ENCODE measurements around the gene PPP1R37. TPM values are rescaled to one million over a fixed set of nuclear protein-coding genes. Genes with fewer than 3 reads are reported as not detected.
A peak's percentile ranks its signal among the peaks of the same experiment; 100 is the strongest.

The PPP1R37 gene
- total RNA-seq, 2 experiments from 2014 or later, result 18.7 to 30.0 TPM

GRCh38 chr19:45151821-45152503, 59.0 kb downstream of the PPP1R37 start:
- H3K27me3 Mint-ChIP-seq, result peaks cover 32% of the 10 kb centered on the region

GRCh38 chr19:45152504-45153338, 59.7 kb downstream of the PPP1R37 start:
- peaks cover 5% of the 10 kb centered on the region for H3K36me3 Mint-ChIP-seq
- H3K9me3 Mint-ChIP-seq (ENCODE audit: low read depth), result no peaks in the 10 kb centered on the region
- CTCF ChIA-PET, result interaction anchor here (0.8 to 1.9 kb wide), 10 partner anchors 9 to 96 kb away, joined by 3 to 6 read pairs (median 4); partner anchors contain the start of gene TRAPPC6A
- H3K4me3 Mint-ChIP-seq, result peak overlapping the region; percentile 61
- H3K27ac Mint-ChIP-seq, result peak overlapping the region; percentile 43
- H3K4me1 Mint-ChIP-seq, result peaks cover 25% of the 10 kb centered on the region
- peak; percentile 67 for ATAC-seq
- peak; percentile 70 for DNase-seq
- peaks cover 36% of the 10 kb centered on the region for H3K27me3 Mint-ChIP-seq

More at GRCh38 chr19:45151821-45152503, 59.0 kb downstream of the PPP1R37 start:
- Mint-ChIP-seq H3K27ac (no peak overlapping the region), H3K9me3 (ENCODE audit: low read depth) (no peaks in the 10 kb centered on the region), H3K36me3 (peaks cover 5% of the 10 kb centered on the region), H3K4me3 (no peak overlapping the region), H3K4me1 (peaks cover 25% of the 10 kb centered on the region)
- ATAC-seq, result no peak
- DNase-seq, result no peak
- CTCF ChIA-PET, result interaction anchor here (1.3 to 1.9 kb wide), 5 partner anchors 29 to 97 kb away, joined by 3 to 6 read pairs (median 3); no protein-coding TSS in a partner anchor

- peak; percentile 45 for DNase-seq
- H3K36me3 Mint-ChIP-seq, result peaks cover 5% of the 10 kb centered on the region
- peak overlapping the region; percentile 28 for H3K27ac Mint-ChIP-seq
- peak; percentile 26 for ATAC-seq
- peaks cover 36% of the 10 kb centered on the region for H3K27me3 Mint-ChIP-seq
- H3K4me1 Mint-ChIP-seq, result peaks cover 25% of the 10 kb centered on the region
- H3K9me3 Mint-ChIP-seq (ENCODE audit: low read depth), result no peaks in the 10 kb centered on the region
- peak overlapping the region; percentile 61 for H3K4me3 Mint-ChIP-seq
- CTCF ChIA-PET, result interaction anchor here (0.8 to 1.9 kb wide), 8 partner anchors 10 to 94 kb away, joined by 3 to 6 read pairs (median 4); partner anchors contain the start of gene TRAPPC6A
These were observed 60.5 kb downstream of the PPP1R37 start for GRCh38 chr19:45153339-45154063.

- ATAC-seq (no peak), DNase-seq (no peak)
- H3K4me1 Mint-ChIP-seq, result peaks cover 23% of the 10 kb centered on the region
- H3K27me3 Mint-ChIP-seq, result peaks cover 36% of the 10 kb centered on the region
- CTCF ChIA-PET, result interaction anchor here (0.8 to 1.2 kb wide), 3 partner anchors 10 to 17 kb away, joined by 3 to 4 read pairs (median 4); no protein-coding TSS in a partner anchor
- H3K9me3 Mint-ChIP-seq (ENCODE audit: low read depth), result no peaks in the 10 kb centered on the region
- peak overlapping the region; percentile 30 for H3K4me3 Mint-ChIP-seq
- peaks cover 5% of the 10 kb centered on the region for H3K36me3 Mint-ChIP-seq
- H3K27ac Mint-ChIP-seq, result peak overlapping the region; percentile 28
These were observed 61.3 kb downstream of the PPP1R37 start for GRCh38 chr19:45154064-45154827.

GRCh38 chr19:45156011-45156630, 63.1 kb downstream of the PPP1R37 start:
- no peaks in the 10 kb centered on the region for H3K9me3 Mint-ChIP-seq (ENCODE audit: low read depth)
- ATAC-seq, result no peak

GRCh38 chr19:45156751-45157150, 63.8 kb downstream of the PPP1R37 start:
- H3K36me3 Mint-ChIP-seq, result peaks cover 5% of the 10 kb centered on the region
- no peak overlapping the region for H3K27ac Mint-ChIP-seq
- DNase-seq (no peak), ATAC-seq (no peak)
- H3K4me1 Mint-ChIP-seq, result peaks cover 16% of the 10 kb centered on the region
- no peaks in the 10 kb centered on the region for H3K9me3 Mint-ChIP-seq (ENCODE audit: low read depth)
- H3K4me3 Mint-ChIP-seq, result no peak overlapping the region
- H3K27me3 Mint-ChIP-seq, result peaks cover 32% of the 10 kb centered on the region
- CTCF ChIA-PET, result no interaction called here

More at GRCh38 chr19:45156011-45156630, 63.1 kb downstream of the PPP1R37 start:
- Mint-ChIP-seq H3K4me1 (peaks cover 19% of the 10 kb centered on the region), H3K27me3 (peaks cover 36% of the 10 kb centered on the region), H3K27ac (no peak overlapping the region), H3K36me3 (peaks cover 5% of the 10 kb centered on the region), H3K4me3 (no peak overlapping the region)
- CTCF ChIA-PET, result interaction anchor here (0.6 kb wide), 1 partner anchor 11 kb away, joined by 3 read pairs; no protein-coding TSS in a partner anchor
- no peak for DNase-seq

- ATAC-seq (no peak), DNase-seq (no peak)
- H3K4me3 Mint-ChIP-seq, result no peak overlapping the region
- no peaks in the 10 kb centered on the region for H3K9me3 Mint-ChIP-seq (ENCODE audit: low read depth)
- no peaks in the 10 kb centered on the region for H3K36me3 Mint-ChIP-seq
- H3K4me1 Mint-ChIP-seq, result peaks cover 11% of the 10 kb centered on the region
- no peak overlapping the region for H3K27ac Mint-ChIP-seq
- H3K27me3 Mint-ChIP-seq, result peaks cover 24% of the 10 kb centered on the region
- CTCF ChIA-PET, result interaction anchor here (1.0 kb wide), 1 partner anchor 180 kb away, joined by 3 read pairs; no protein-coding TSS in a partner anchor
These were observed 65.7 kb downstream of the PPP1R37 start for GRCh38 chr19:45158503-45159209.

- Mint-ChIP-seq H3K36me3 (no peaks in the 10 kb centered on the region), H3K27me3 (peaks cover 17% of the 10 kb centered on the region), H3K27ac (no peak overlapping the region), H3K4me3 (no peak overlapping the region), H3K4me1 (peaks cover 12% of the 10 kb centered on the region), H3K9me3 (ENCODE audit: low read depth) (no peaks in the 10 kb centered on the region)
- DNase-seq (no peak), ATAC-seq (no peak)
- CTCF ChIA-PET, result interaction anchor here (1.1 kb wide), 1 partner anchor 90 kb away, joined by 3 read pairs; no protein-coding TSS in a partner anchor
These were observed 66.4 kb downstream of the PPP1R37 start for GRCh38 chr19:45159210-45159970.

GRCh38 chr19:45159971-45160324, 67.0 kb downstream of the PPP1R37 start:
- DNase-seq (no peak), ATAC-seq (no peak)
- Mint-ChIP-seq H3K36me3 (no peaks in the 10 kb centered on the region), H3K27ac (no peak overlapping the region), H3K4me3 (no peak overlapping the region), H3K27me3 (peaks cover 14% of the 10 kb centered on the region), H3K9me3 (ENCODE audit: low read depth) (no peaks in the 10 kb centered on the region), H3K4me1 (peaks cover 15% of the 10 kb centered on the region)
- CTCF ChIA-PET, result interaction anchor here (1.1 kb wide), 2 partner anchors 10 to 89 kb away, joined by 3 read pairs; no protein-coding TSS in a partner anchor

GRCh38 chr19:45160870-45161737, 68.1 kb downstream of the PPP1R37 start, which contains the start of gene NKPD1:
NKPD1 (minus strand) TSS chr19:45160982; CDS start chr19:45160150, 832 bp downstream.
- Mint-ChIP-seq H3K4me1 (peaks cover 17% of the 10 kb centered on the region), H3K36me3 (no peaks in the 10 kb centered on the region), H3K4me3 (no peak within 1 kb of the TSS), H3K27ac (no peak within 1 kb of the TSS), H3K9me3 (ENCODE audit: low read depth) (no peaks in the 10 kb centered on the region), H3K27me3 (peaks cover 6% of the 10 kb centered on the region)
- CTCF ChIA-PET, result interaction anchor here (1.1 kb wide), 1 partner anchor 9 kb away, joined by 3 read pairs; no protein-coding TSS in a partner anchor
- DNase-seq (no peak), ATAC-seq (no peak)

Data from activated CD8-positive, alpha-beta memory T cell treated with anti-CD3 and anti-CD28 coated beads, Interleukin-2, amount 10 ng/mL, durations not matched to agents 7 days and 5 days (primary cell).